HepG2 (cell line): Measurements from ENCODE around the gene ANO4.

ENCODE experiments used
- CTCF ChIP-seq: sonication (generic); formaldehyde crosslinking; IDR thresholded peaks from 2 replicates; pipeline ENCODE4 v1.5.0; 2020; ENCODE audit warnings: mild to moderate bottlenecking, missing genetic modification reagents, moderate library complexity
- KAT7 ChIP-seq: IDR thresholded peaks from 2 replicates; pipeline ENCODE4 v1.6.1; 2018; ENCODE audit warnings: borderline replicate concordance, missing compliant biosample characterization
- RXRA ChIP-seq: sonication (generic); formaldehyde crosslinking; IDR thresholded peaks from 2 replicates; pipeline ENCODE4 v1.5.1; 2020; ENCODE audit warnings: missing genetic modification reagents
- ZNF24 ChIP-seq: fragments of 450-650 bp; IDR thresholded peaks from 2 replicates; pipeline ENCODE4 v1.6.1; 2017; ENCODE audit warnings: antibody characterized with exemption, mild to moderate bottlenecking
- ZNF274 ChIP-seq: sonication (generic); formaldehyde crosslinking; IDR thresholded peaks from 2 replicates; pipeline ENCODE4 v1.5.1; 2020; ENCODE audit warnings: mild to moderate bottlenecking, missing genetic modification reagents

- TF ChIP-seq KAT7 (CRISPR knock-in tag) (no peak), ZNF274 (CRISPR knock-in tag) (no peak), CTCF (CRISPR knock-in tag) (no peak), ZNF24 (no peak), RXRA (CRISPR knock-in tag) (no peak)
Measured at GRCh38 chr12:101015044-101015443, 220.5 kb downstream of the ANO4 start.
